HCT116 (cell line): Measurements from ENCODE around the gene CDCA3. TPM values are rescaled to one million over a fixed set of nuclear protein-coding genes. Genes with fewer than 3 reads are reported as not detected.
A peak's percentile ranks its signal among the peaks of the same experiment; 100 is the strongest.

Experiments
- ATAC-seq: fragments of 200-7000 bp; cut with Tn5 transposase; 2 replicates; pipeline ENCODE4 v1.9.1; 2020; ENCODE audit warnings: mild to moderate bottlenecking, moderate library complexity
- BruUV-seq: library from RNA; stranded (reverse); fragments of 400-500 nt; replicated peaks from 2 replicates; lab custom pipeline; 2021; lab: Mats Ljungman, UMichigan
- CTCF ChIA-PET: fragments of 300-600 bp; sonication (Branson Sonifier 250); formaldehyde crosslinking; loops from one replicate; lab custom pipeline; 2021; ENCODE audit warnings: antibody characterized with exemption; lab: Charles Lee
- POLR2A ChIA-PET: fragments of 300-600, 350-600 bp; sonication (Branson Sonifier 250); formaldehyde crosslinking; loops from one replicate; lab custom pipeline; 2021; ENCODE audit warnings: antibody characterized with exemption; lab: Charles Lee
- RAD21 ChIA-PET, 2 experiments: fragments of 300-600 bp; sonication (Branson Sonifier 250); formaldehyde crosslinking; loops; one replicate each; lab custom pipeline; 2023; ENCODE audit warnings: low total read pairs in 2 of 2; ENCODE audit not compliant: uncharacterized antibody in 2 of 2, unreplicated experiment in 2 of 2, low non-redundant PET in 1 of 2; lab: Charles Lee
- DNase-seq: peaks from one replicate; pipeline ENCODE4 v3.0.0-alpha.2; 2010; ENCODE audit warnings: low read depth, low spot score
- H2AFZ ChIP-seq: fragments of 200-600 bp; shearing (Covaris generic), sonication (generic); 2 replicates; pipeline ENCODE4 v1.6.1; 2017; ENCODE audit warnings: low read depth, mixed run types, mixed read lengths, antibody characterized with exemption, low read length; ENCODE audit not compliant: poor library complexity, severe bottlenecking
- H3K27ac ChIP-seq: 2 replicates; pipeline ENCODE4 v1.5.1; 2012; ENCODE audit warnings: low read depth, low read length
- H3K27me3 ChIP-seq: fragments of 200-600 bp; sonication (generic); 2 replicates; pipeline ENCODE4 v1.6.1; 2016; ENCODE audit warnings: mixed run types, low read length, mixed read lengths; ENCODE audit not compliant: insufficient read depth
- H3K36me3 ChIP-seq, 2 experiments: fragments of 200-500 bp in 1 of 2; fragments of 200-600 bp in 1 of 2; sonication (Bioruptor generic) in 1 of 2; sonication (generic) in 1 of 2; 2 replicates each; pipeline versions ENCODE4 v1.5.1 to v1.6.1; 2014 to 2016; ENCODE audit warnings: low read length in 2 of 2, inconsistent platforms in 1 of 2, mixed read lengths in 1 of 2, mixed run types in 1 of 2; ENCODE audit not compliant: insufficient read depth in 2 of 2, control insufficient read depth in 1 of 2
- H3K4me1 ChIP-seq, 2 experiments: fragments of 200-600 bp in 1 of 2; sonication (generic) in 1 of 2; 2 replicates each; pipeline versions ENCODE4 v1.5.1 to v1.6.1; 2012 to 2017; ENCODE audit warnings: low read length in 2 of 2, inconsistent platforms in 1 of 2, mild to moderate bottlenecking in 1 of 2, mixed read lengths in 1 of 2, mixed run types in 1 of 2, moderate library complexity in 1 of 2; ENCODE audit not compliant: insufficient read depth in 2 of 2, control insufficient read depth in 1 of 2
- H3K4me2 ChIP-seq: fragments of 200-600 bp; sonication (generic); 2 replicates; pipeline ENCODE4 v1.6.1; 2017; ENCODE audit warnings: mixed run types, low read length, mixed read lengths
- H3K4me3 ChIP-seq, 2 experiments: fragments of 200-600 bp in 1 of 2; sonication (generic) in 1 of 2; replicated peaks in 1 of 2; 2 replicates each; pipeline ENCODE4 v1.5.1; 2011 to 2016; ENCODE audit warnings: low read length in 2 of 2, control low read depth in 1 of 2, low read depth in 1 of 2, mild to moderate bottlenecking in 1 of 2, mixed read lengths in 1 of 2, mixed run types in 1 of 2
- H3K79me2 ChIP-seq: fragments of 200-600 bp; sonication (generic); 2 replicates; pipeline ENCODE4 v1.6.1; 2017; ENCODE audit warnings: mild to moderate bottlenecking, mixed run types, low read length, moderate library complexity, mixed read lengths; ENCODE audit not compliant: insufficient read depth
- H3K9ac ChIP-seq: fragments of 200-600 bp; sonication (generic); 2 replicates; pipeline ENCODE4 v1.6.1; 2016; ENCODE audit warnings: low read length, mixed read lengths
- H3K9me2 ChIP-seq: fragments of 200-600 bp; sonication (generic), shearing (Covaris generic); 2 replicates; pipeline ENCODE4 v1.6.1; 2017; ENCODE audit warnings: mixed run types, mild to moderate bottlenecking, moderate library complexity; ENCODE audit not compliant: insufficient read depth
- H3K9me3 ChIP-seq, 2 experiments: fragments of 200-500 bp in 1 of 2; fragments of 200-600 bp in 1 of 2; sonication (Bioruptor generic) in 1 of 2; sonication (generic) in 1 of 2; 2 replicates each; pipeline ENCODE4 v1.6.1; 2014 to 2017; ENCODE audit warnings: low read length in 2 of 2, mixed read lengths in 2 of 2, inconsistent platforms in 1 of 2, low read depth in 1 of 2, mild to moderate bottlenecking in 1 of 2, mixed run types in 1 of 2, moderate library complexity in 1 of 2; ENCODE audit not compliant: control insufficient read depth in 1 of 2, insufficient read depth in 1 of 2
- H4K20me1 ChIP-seq: fragments of 200-600 bp; sonication (generic), shearing (Covaris generic); 2 replicates; pipeline ENCODE4 v1.6.1; 2017; ENCODE audit warnings: mixed run types, mild to moderate bottlenecking, moderate library complexity; ENCODE audit not compliant: insufficient read depth
- ATF3 ChIP-seq: IDR thresholded peaks from 2 replicates; pipeline ENCODE4 v1.6.1; 2012
- JUND ChIP-seq: IDR thresholded peaks from 2 replicates; pipeline ENCODE4 v1.6.1; 2012
- POLR2A ChIP-seq: IDR thresholded peaks from 2 replicates; pipeline ENCODE4 v1.7.0; 2011; ENCODE audit warnings: borderline replicate concordance; ENCODE audit not compliant: insufficient read depth, insufficient read length; ENCODE audit errors: extremely low read depth
- SIN3A ChIP-seq: IDR thresholded peaks from 2 replicates; pipeline ENCODE4 v1.6.1; 2012; ENCODE audit warnings: low read depth
- ZFX ChIP-seq: fragments of 450-650 bp; IDR thresholded peaks from 2 replicates; pipeline ENCODE4 v1.6.1; 2017
- intact Hi-C: fragments of 100-400 bp; cut with micrococcal nuclease; formaldehyde crosslinking; loops from 2 replicates; pipeline ENCODE4 v1.10.0; 2022
- total RNA-seq: library from RNA; stranded (reverse); gene quantifications from one replicate; pipeline ENCODE4 v1.2.1, GENCODE V29; 2021; ENCODE audit not compliant: unreplicated experiment

CDCA3 gene
- total RNA-seq, 1 experiment from 2014 or later, result 63.0 TPM

- no TSS peak for BruUV-seq
- Histone ChIP-seq H3K9ac (no peak overlapping the region), H3K27ac (no peak overlapping the region), H3K9me2 (no peaks in the 10 kb centered on the region), H4K20me1 (no peaks in the 10 kb centered on the region), H2AFZ (no peak overlapping the region), H3K9me3 (no peaks in the 10 kb centered on the region), H3K27me3 (no peaks in the 10 kb centered on the region), H3K4me2 (peak overlapping the region; percentile 21; the same call in 1 of the 2 replicates), H3K36me3 (no peaks in the 10 kb centered on the region), H3K4me3 (no peak overlapping the region), H3K4me1 (peaks cover 2 to 8% of the 10 kb centered on the region in 2 experiments; a peak in 3 of 4 replicates), H3K79me2 (no peaks in the 10 kb centered on the region)
- peak; percentile 49; the same call in 1 of the 2 replicates for ATAC-seq
- DNase-seq, result no peak
- intact Hi-C loops, result no loop called here
- ChIA-PET RAD21 (no interaction called here), POLR2A (interaction anchor here (0.7 kb wide), 1 partner anchor 312 kb away, joined by 3 read pairs; no protein-coding TSS in a partner anchor), CTCF (no interaction called here)
- TF ChIP-seq JUND (peak; percentile 15; the same call in 1 of the 2 replicates), ZFX (no peak)
These were observed 43.9 kb downstream of the CDCA3 start for GRCh38 chr12:6807170-6807569.

GRCh38 chr12:6799147-6799546 lies 51.9 kb downstream of the CDCA3 start:
- no peak for ATAC-seq
- H3K9me3 ChIP-seq, result no peaks in the 10 kb centered on the region
- intact Hi-C loops, result no loop called here
- no peaks in the 10 kb centered on the region for H3K79me2 ChIP-seq
- no peak for TF ChIP-seq SIN3A
- TF ChIP-seq ATF3, result no peak
- TF ChIP-seq JUND, result no peak
- TF ChIP-seq POLR2A, result no peak
- TF ChIP-seq, all 23 proteins: peak for 0
- no peaks in the 10 kb centered on the region for H3K36me3 ChIP-seq
- no peak overlapping the region for H3K9ac ChIP-seq
- H3K4me3 ChIP-seq, result no peak overlapping the region
- no peak for DNase-seq
- H3K4me1 ChIP-seq, result no peaks in the 10 kb centered on the region
- no peak overlapping the region for H3K27ac ChIP-seq
- H3K27me3 ChIP-seq, result no peaks in the 10 kb centered on the region
- ChIA-PET POLR2A (no interaction called here), RAD21 (no interaction called here), CTCF (no interaction called here)
- no TSS peak for BruUV-seq
- no peaks in the 10 kb centered on the region for H4K20me1 ChIP-seq
- H3K4me2 ChIP-seq, result no peak overlapping the region
- H2AFZ ChIP-seq, result no peak overlapping the region
- no peaks in the 10 kb centered on the region for H3K9me2 ChIP-seq

Other genes starting within 250 kb of the CDCA3 start
- 342 TPM for gene CHD4, start 243.9 kb downstream of the CDCA3 start, total RNA-seq
- gene LPAR5, start 215.3 kb downstream of the CDCA3 start, total RNA-seq, result 5.2 TPM
- 1.0 TPM for gene ACRBP, start 203.9 kb downstream of the CDCA3 start, total RNA-seq
- 17.9 TPM for gene ING4, start 188.2 kb downstream of the CDCA3 start, total RNA-seq
- 73.4 TPM for gene ZNF384, start 161.9 kb downstream of the CDCA3 start, total RNA-seq
- gene PIANP, start 150.5 kb downstream of the CDCA3 start, total RNA-seq, result not detected
- gene COPS7A, start 127.2 kb downstream of the CDCA3 start, total RNA-seq, result 67.8 TPM
- 309 TPM for gene MLF2, start 98.1 kb downstream of the CDCA3 start, total RNA-seq
- gene PTMS, start 84.9 kb downstream of the CDCA3 start, total RNA-seq, result 494 TPM
- gene LAG3, start 78.8 kb downstream of the CDCA3 start, total RNA-seq, result 3.3 TPM
- gene CD4, start 61.8 kb downstream of the CDCA3 start, total RNA-seq, result 0.42 TPM
- 2.3 TPM for gene GPR162, start 29.5 kb downstream of the CDCA3 start, total RNA-seq
- gene P3H3, start 22.9 kb downstream of the CDCA3 start, total RNA-seq, result 32.2 TPM
- 8.7 TPM for gene GNB3, start 10.4 kb downstream of the CDCA3 start, total RNA-seq
- gene USP5, start 864 bp upstream of the CDCA3 start, total RNA-seq, result 175 TPM
- gene TPI1, start 16.2 kb upstream of the CDCA3 start, total RNA-seq, result 1,068 TPM
- gene SPSB2, start 22.0 kb upstream of the CDCA3 start, total RNA-seq, result 10.0 TPM
- gene LRRC23, start 53.5 kb upstream of the CDCA3 start, total RNA-seq, result 8.0 TPM
- 117 TPM for gene ENO2, start 63.3 kb upstream of the CDCA3 start, total RNA-seq
- gene ATN1, start 76.7 kb upstream of the CDCA3 start, total RNA-seq, result 104 TPM
- gene RNU7-1, start 92.5 kb upstream of the CDCA3 start, total RNA-seq, result not detected
- 202 TPM for gene C12orf57, start 92.7 kb upstream of the CDCA3 start, total RNA-seq
- 47.7 TPM for gene PTPN6, start 100.1 kb upstream of the CDCA3 start, total RNA-seq
- 466 TPM for gene PHB2, start 119.4 kb upstream of the CDCA3 start, total RNA-seq
- 111 TPM for gene EMG1, start 119.6 kb upstream of the CDCA3 start, total RNA-seq
- gene LPCAT3, start 167.2 kb upstream of the CDCA3 start, total RNA-seq, result 45.8 TPM
- 2.4 TPM for gene C1S, start 209.4 kb upstream of the CDCA3 start, total RNA-seq
- 4.3 TPM for gene C1R, start 241.2 kb upstream of the CDCA3 start, total RNA-seq